ENCODE results near the gene DNAI1. TPM values are rescaled to one million over a fixed set of nuclear protein-coding genes. Genes with fewer than 3 reads are reported as not detected.

The DNAI1 gene
- total and polyA plus RNA-seq, 10 of the 15 experiments (the other 5 are each of a cell fraction or from before 2014, with no cell fraction given) = not detected

DNA sequence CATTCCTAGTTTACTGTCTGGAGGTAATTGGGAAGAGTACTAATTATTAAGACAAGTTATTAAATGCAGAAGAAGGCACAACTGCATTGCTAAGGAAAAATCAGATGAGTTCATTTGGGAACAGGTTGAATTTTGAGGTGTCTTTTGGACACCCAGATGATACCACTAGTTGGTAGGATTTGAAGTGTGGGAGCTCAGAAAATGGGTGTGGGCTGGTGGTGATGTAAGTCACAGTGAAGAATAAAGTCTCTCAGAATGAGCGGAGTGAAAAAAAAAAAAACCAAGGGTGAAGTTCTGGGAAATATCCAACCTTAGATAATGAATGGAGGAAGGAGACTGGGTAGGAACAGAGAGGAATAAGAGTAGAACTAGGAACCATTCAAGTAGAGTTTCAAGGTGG is 46.3 kb upstream of the DNAI1 start:
- RAD21 ChIA-PET (ENCODE audit: unreplicated experiment) = interaction anchor here (0.6 kb wide), 1 partner anchor 63 kb away, joined by 3 read pairs; no protein-coding TSS in a partner anchor
- POLR2A ChIA-PET = no interaction called here
- intact Hi-C loops (cut with micrococcal nuclease; ENCODE audit: unreplicated experiment) = loop anchor here (10.0 kb wide), 1 partner anchor 58 kb away; no protein-coding TSS in a partner anchor
- H3K4me1 ChIP-seq (ENCODE audit: control insufficient read depth, insufficient read depth, low read length) = no peaks in the 10 kb centered on the region
- no peak overlapping the region for H3K4me2 ChIP-seq (ENCODE audit: control insufficient read depth, insufficient read depth)
- no TSS peak for BruUV-seq (replicated peaks)
- CTCF ChIA-PET = interaction anchor here (1.0 to 1.5 kb wide), 3 partner anchors 9 to 92 kb away, joined by 3 to 6 read pairs (median 3); no protein-coding TSS in a partner anchor
- no peak overlapping the region for H3K27ac ChIP-seq (ENCODE audit: control insufficient read depth, insufficient read depth)
- no peaks in the 10 kb centered on the region; the same call in 2 of the 3 replicates for H3K9me3 ChIP-seq (replicated peaks; ENCODE audit: control insufficient read depth, insufficient read depth, low read length)
- in situ Hi-C loops (cut with MboI) = no loop called here
- peaks cover 0 to 3% of the 10 kb centered on the region in 2 experiments; a peak in 3 of 4 replicates for H3K27me3 ChIP-seq (replicated peaks in 1 of 2; ENCODE audit: control insufficient read depth in 2 of 2, insufficient read depth in 2 of 2, low read length in 1 of 2)
- no peaks in the 10 kb centered on the region for H4K20me1 ChIP-seq (ENCODE audit: control insufficient read depth, insufficient read depth)
- SMC1A ChIA-PET (ENCODE audit: uncharacterized antibody, unreplicated experiment) = no interaction called here
- 6% methylated on average over 1 of the region's 1 CpG for WGBS (ENCODE audit: insufficient coverage, insufficient replicate concordance, low lambda C conversion rate, missing lambda C conversion rate)
- ATAC-seq (no peak), FAIRE-seq (no peak), DNase-seq (ENCODE audit: low read depth, low spot score) (no peak)
- TF ChIP-seq, protein P1, sequence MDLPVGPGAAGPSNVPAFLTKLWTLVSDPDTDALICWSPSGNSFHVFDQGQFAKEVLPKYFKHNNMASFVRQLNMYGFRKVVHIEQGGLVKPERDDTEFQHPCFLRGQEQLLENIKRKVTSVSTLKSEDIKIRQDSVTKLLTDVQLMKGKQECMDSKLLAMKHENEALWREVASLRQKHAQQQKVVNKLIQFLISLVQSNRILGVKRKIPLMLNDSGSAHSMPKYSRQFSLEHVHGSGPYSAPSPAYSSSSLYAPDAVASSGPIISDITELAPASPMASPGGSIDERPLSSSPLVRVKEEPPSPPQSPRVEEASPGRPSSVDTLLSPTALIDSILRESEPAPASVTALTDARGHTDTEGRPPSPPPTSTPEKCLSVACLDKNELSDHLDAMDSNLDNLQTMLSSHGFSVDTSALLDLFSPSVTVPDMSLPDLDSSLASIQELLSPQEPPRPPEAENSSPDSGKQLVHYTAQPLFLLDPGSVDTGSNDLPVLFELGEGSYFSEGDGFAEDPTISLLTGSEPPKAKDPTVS (IDR thresholded peaks at IDR 0.05; ENCODE audit: low read depth, low read length) = no peak
- TF ChIP-seq STAT1 (conservative IDR thresholded peaks at IDR 0.05) (no peak), STAT3 (IDR thresholded peaks at IDR 0.05; ENCODE audit: low read depth, low read length) (no peak), SMC3 (IDR thresholded peaks at IDR 0.05; ENCODE audit: borderline replicate concordance, low read length) (no peak), TBL1XR1 (IDR thresholded peaks at IDR 0.05; ENCODE audit: low read depth, low read length) (no peak), NFYB (IDR thresholded peaks at IDR 0.05; ENCODE audit: insufficient read depth, low read depth, low read length) (no peak), ETV6 (conservative IDR thresholded peaks at IDR 0.05 in 1 of 2, IDR thresholded peaks at IDR 0.05 in 1 of 2; ENCODE audit: borderline replicate concordance in 1 of 2, low read depth in 1 of 2) (no peak)
- H3K4me3 ChIP-seq = no peak overlapping the region
- no peaks in the 10 kb centered on the region for H3K79me2 ChIP-seq (ENCODE audit: control insufficient read depth, insufficient read depth, low read length)
- H3K9ac ChIP-seq (ENCODE audit: control insufficient read depth, insufficient read depth, low read length) = no peak overlapping the region
- no peak overlapping the region for H2AFZ ChIP-seq (ENCODE audit: control insufficient read depth, low read depth, low read length)
- no peaks in the 10 kb centered on the region for H3K36me3 ChIP-seq (ENCODE audit: control insufficient read depth in 2 of 2, insufficient read depth in 2 of 2, low read length in 1 of 2)

Measured in GM12878 (cell line).